GM18517 (cell line): ENCODE measurements around the gene PLD5.

ENCODE experiments used
- ATAC-seq: cut with Tn5 transposase; IDR thresholded peaks from one replicate; pipeline ENCODE4 v1.9.1; 2021; ENCODE audit warnings: mild to moderate bottlenecking, moderate library complexity; ENCODE audit not compliant: unreplicated experiment

Gene PLD5

DNA sequence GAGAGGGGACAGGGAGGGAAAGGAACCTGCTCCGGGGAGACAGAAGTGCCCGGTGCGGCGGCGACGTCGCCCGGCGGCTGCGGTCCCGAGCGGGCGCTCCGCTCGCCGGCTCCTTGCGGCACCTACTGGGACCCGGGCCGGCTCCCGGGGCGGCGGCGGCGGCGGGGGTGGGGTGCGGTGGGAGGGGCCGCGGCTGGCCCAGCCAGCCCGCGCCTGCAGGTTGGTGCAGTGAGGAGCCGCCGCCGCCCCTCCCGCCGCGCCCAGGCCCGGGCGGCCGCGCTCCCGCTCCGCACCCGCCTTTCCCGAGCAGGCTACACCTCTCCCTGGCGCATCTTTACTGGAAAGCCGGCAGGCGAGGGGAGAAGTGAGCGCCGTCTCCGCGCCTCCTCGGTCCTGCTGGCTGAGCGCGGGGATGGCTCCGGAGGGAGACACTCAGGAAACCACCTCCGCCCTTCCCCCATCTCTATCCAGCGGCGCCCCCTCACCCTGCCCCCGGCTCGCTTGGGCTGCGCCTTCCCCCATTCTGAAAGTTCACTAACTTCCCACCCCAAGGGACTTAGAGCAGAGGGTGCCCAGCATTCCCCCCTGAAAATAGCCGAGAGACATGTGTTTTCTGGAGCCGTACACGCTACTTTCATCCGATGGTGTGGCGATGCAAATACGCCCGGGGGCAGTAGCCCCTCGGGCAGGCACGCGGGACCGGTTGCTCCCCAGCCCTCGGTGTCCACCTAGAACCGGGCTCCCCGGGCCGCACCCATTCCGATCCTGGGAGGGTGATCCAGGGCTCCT, at the start of gene PLD5:
PLD5 (minus strand) TSS at position 127 of the 789 bp plus-strand sequence.
- no peak for ATAC-seq

DNA sequence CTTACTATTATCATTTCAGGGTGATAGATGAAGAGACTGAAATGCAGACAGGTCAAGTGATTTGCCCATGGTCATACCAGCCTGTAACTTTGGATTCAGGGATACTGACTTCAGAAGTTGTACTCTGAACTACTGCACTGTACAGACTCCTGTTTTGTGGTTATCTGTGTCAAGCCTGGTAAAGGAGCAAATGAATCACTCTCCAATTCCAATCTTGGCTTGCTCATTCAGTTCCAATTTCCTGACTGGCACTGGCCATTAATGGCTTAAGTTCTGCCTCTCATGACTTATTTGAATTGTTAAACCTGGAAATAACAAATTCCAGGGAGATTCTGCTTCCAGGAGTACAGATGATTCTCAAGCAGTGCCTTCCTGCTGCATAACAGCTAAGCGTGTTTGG, 45.4 kb upstream of the PLD5 start:
- no peak for ATAC-seq

DNA sequence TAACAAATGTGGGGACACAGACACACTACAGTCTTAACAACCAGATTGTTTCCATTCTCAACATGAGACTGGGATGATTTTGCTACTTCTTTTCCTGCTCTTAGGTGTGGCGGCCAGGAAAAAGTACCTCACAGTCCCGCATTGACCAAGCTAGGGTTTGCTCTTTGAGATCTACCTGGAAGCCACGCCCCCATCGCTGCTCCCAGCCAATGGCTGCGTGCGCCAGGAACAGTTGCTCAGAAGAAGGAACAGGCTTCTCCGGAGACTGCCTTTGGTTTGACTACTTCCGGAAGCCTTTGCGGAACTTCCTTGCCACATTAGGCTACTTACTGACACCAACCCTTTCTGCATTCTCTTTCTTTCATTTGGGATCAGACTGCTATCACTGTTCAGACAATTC, 44.2 kb upstream of the PLD5 start:
- no peak for ATAC-seq

- ATAC-seq: no peak
These were observed 43.1 kb upstream of the PLD5 start for GRCh38 chr1:242567596-242567995.

DNA sequence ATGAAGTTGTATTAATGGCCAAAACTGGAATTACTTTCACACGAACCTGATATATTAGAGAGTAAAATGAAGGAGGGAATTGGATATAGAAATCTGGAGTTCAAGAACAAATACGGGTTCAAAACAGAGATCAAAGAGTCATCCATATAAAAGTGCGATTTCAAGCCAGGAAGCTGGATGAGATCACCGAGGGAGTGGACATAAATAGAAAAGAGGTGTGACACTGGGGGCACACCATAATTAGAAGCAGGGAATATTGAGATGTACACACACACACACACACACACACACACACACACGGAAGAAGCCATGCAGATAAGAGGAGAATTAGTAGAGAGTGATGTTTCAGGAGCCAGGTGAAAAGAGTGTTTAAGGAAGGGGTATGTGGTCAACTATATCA, 32.3 kb upstream of the PLD5 start:
- no peak for ATAC-seq

DNA sequence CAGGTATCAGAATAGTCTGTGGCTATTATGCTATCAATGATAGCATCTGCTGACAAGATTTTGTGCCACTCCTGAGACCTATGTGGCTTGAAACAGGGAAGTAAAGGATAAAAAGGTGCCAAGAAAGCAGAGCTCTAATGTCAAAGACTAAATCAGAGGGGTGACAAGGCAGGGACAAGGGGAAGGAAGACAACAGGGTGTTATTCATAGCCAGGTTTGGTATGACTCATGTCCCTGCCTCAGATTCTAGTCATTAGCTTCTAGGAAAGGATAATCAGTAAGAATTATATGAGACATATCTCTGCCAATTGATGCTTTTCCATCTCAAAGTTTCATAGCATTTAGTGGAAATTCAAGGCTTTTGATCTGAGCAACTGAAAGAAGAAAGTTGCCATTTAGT, 31.8 kb upstream of the PLD5 start:
- no peak for ATAC-seq

GRCh38 chr1:242554577-242554976, 30.1 kb upstream of the PLD5 start:
- ATAC-seq: no peak

DNA sequence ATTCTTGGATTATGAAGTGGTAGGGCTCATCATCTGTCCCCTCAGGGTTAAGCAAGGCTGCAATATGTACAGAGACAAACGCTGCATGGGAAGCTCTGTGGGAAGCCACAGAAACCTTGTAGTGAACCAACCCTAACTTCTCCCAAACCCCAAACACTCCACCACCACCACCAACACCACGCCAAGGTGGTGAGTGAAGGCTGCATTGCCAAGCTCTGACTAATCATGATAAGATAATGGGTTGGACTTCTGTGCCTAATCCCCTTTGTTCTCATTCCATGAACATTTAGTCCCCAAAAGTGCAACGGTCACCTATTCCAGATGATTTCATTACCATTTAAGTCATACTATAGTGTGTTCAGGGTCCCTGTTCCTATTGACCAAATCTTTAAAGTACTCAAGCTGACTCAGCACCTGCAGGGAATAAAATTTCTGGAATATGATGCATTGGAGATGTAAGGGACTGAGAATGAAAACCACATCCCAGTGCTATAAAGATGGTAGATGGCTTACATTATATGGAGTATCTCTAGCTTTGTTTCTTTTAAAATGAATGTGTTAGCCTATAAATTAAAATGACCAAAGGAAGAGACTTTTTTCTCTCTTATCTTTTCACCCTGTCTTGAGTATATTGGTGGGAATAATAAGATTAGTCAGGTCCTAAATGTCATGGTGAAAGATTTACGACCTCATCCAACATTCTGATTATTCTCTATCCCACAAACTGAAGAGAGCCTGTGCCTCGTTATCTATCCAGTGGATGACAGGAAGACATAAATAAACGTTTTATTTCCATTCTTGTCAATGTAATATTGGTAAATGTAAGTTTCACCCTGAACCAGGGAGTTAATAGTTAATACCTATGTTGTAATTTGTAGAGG, 22.6 kb upstream of the PLD5 start:
- no peak for ATAC-seq

GRCh38 chr1:242546441-242546840, 21.9 kb upstream of the PLD5 start:
- no peak for ATAC-seq

- no peak for ATAC-seq
These were observed 19.6 kb upstream of the PLD5 start for GRCh38 chr1:242544071-242544470.

DNA sequence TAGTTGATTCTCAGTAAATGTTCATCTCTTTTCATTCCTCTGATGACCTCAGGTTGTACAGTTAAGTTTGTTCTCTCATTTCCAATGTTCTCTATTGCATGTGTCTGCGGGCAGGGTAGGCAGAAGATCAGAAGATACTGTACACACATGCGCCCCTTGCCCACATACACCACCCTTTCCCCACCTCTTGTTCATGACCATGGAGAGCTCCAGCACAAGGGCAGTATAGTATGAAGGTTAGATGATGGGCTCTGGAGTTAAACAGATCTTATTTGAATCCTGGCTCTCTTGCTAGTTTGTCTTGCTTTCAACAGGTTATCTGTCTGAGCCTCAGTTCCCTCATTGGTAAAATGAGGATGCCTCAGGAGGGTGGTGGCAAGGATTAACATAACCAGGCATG, 17.8 kb upstream of the PLD5 start:
- no peak for ATAC-seq

- no peak for ATAC-seq
These were observed 11.5 kb upstream of the PLD5 start for GRCh38 chr1:242535986-242536385.

DNA sequence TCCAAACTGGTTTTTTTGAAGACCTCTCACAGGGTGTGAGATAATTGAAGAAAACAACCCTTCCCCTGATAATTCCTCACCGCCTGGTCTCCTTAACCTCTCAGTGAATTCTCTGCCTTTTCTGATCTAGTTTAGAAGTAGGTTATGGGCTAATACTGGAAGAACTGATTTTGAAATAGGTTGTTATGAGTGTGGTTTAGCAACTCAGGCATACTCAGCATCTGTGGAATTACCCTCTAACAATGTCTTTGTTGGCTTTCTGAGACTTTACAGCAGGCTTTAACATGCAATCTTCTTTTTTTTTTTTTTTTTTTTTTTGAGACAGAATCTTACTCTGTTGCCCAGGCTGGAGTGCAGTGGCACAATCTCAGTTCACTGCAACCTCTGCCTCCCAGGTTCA, 10.3 kb upstream of the PLD5 start:
- no peak for ATAC-seq

DNA sequence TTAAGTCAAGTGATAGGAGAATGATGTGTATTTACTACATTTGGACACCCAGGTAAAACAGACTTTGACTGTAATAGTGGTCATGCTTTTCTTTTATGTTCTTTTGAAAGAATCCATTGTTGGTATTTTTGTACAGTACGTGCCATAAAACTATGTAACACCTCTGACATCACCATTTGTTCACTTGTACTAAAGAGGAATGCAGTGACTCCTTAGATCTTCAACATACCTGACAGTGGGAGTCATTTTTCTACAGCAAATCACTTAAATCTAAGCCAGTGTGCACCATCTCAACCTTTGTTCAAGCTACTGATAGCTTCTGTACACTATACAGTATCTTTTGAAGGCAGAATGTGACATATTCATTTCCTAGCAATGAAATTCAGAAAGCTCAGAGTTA, 6.3 kb upstream of the PLD5 start:
- no peak for ATAC-seq

DNA sequence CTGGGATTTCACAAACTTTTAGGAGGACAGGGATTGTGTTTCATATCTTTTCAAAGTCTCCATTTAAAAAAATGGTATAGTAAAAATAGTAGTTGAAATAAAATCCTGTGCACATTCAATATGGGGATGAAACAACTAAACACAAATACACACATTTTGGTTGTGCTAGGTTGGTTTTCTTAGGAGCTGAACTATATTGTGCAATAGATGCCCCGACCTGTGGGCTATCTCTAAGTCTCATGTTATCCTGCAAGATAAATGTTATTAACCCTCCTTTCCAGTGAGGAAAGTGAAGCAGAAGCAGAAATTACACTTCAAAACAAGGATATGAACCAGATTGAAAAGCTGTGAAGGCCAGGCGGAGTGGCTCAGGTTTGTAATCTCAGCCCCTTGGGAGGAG, 1.3 kb upstream of the PLD5 start:
- no peak for ATAC-seq

GRCh38 chr1:242525360-242525722, 844 bp upstream of the PLD5 start:
- ATAC-seq: no peak

DNA sequence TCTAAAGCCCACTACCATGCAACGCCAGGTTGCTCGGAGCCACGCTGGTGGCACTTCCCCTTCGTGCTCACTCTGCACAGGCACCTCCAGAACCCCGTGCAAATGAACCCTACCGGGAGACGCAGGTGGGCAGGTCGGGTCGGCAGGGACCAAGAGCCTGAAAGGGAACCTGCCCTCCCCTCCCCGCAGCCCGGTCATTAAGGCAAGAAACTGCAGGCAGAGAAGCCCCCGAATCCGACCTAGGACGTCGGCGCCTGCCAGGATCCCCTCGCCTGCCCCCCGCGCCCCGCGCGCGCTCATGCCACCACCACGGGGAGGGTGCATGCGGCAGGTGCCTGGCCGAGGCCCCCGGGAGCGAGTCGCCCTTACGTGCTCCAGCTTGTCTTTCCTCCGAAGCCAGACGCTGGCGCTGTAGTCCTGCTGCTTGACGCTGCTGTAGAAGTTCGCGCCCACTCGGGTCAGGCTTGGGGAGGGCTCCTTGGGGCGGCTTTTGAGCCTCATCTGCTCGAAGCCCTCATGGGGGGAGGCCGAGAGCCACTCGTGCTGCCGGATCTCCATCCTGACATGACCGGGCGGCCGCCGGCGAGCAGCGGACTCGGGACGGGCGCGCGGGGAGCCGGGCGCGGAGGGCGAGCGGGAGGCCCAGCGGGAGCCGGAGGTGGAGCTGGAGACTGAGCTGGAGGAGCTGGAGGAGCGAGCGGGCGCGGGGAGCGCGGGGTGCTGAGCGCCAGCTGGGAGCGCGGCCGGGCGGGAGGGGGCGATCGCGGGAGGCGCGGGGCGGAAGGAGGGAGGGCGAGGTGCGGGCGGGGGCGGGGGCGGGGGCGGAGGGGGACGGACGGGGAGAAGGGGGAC, 552 bp downstream of the PLD5 start:
- ATAC-seq: no peak

DNA sequence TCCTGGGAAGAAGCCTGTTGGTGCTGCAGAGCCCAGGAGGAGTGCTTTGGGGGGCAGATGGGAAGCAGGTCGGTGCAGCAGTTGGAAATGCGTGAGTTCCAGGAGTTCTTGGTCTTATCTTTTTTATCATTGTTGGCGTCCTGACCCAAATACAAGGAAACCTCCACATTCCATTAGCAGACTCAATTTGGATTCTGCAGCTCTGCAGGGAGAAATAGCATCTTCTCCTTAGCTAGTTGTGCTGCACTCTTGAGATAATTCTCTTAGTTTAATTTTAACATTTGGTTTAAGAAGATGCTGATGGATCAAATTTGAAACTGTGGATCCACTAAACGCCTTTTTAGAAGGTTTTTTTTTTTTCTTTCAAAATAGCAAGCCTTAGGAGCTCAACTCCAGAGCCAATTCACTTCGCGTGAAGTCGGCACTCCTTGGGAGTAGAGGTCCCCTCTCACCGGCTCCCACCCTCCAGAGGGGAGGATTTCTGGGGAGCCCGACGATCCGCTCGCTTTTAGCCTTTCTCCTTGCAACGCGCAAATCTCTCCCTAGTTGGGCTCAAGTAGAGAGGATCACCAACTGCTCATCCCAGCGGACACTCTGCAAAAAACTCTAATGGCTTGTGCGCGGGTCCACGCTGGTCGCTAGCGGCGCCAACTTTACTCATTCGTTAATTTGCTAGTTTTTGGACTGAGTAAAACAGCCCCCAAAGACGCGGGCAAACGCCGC, 1.3 kb downstream of the PLD5 start:
- ATAC-seq: no peak

GRCh38 chr1:242522304-242522945, 2.1 kb downstream of the PLD5 start:
- no peak for ATAC-seq

DNA sequence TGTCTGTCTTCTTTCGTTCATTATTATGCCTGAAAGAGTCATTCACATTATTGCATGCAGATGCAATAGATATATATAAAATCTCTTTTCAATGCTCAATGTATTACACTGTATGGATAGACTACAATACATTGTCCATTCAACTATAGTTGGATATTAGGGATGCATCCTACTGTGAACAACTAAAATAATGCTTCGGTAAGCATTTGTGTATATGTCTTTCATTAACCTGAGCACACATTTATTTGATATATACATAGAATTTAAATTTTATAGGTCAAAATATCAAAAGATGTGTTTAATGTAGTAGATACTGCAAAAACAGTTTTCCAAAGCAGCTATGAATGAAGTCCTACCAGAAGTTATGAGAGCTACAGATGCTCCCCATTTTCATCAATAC, 8.9 kb downstream of the PLD5 start:
- no peak for ATAC-seq
